Omental fat pad (tissue), 4 donors: Measurements from ENCODE around the gene XYLT2. TPM values are rescaled to one million over a fixed set of nuclear protein-coding genes. Genes with fewer than 3 reads are reported as not detected.

Experiments used
- ATAC-seq: fragments of 150-250 bp; one replicate; pipeline ENCODE4 v1.9.1; 2016; ENCODE audit warnings: mild to moderate bottlenecking, moderate library complexity; ENCODE audit not compliant: low FRiP score
- DNase-seq: peaks from one replicate; pipeline ENCODE4 v3.0.0-alpha.2; 2019; ENCODE audit warnings: low spot score
- total RNA-seq, 4 donors: library from RNA; depleted of rRNA; stranded (reverse); fragments of >200 nt; gene quantifications; one replicate each; pipeline ENCODE4 v1.1.0, GENCODE V29; 2016
- TF ChIP-seq, protein P1 (sequence below), 3 donors: fragments of 450-650 bp; IDR thresholded peaks; one replicate each; pipeline ENCODE4 v1.5.1; 2016 to 2017; ENCODE audit warnings: antibody characterized with exemption in 3 of 3, mild to moderate bottlenecking in 3 of 3, moderate library complexity in 2 of 3

Gene XYLT2
- total RNA-seq, 4 donors from 2014 or later: 8.4 to 23.2 (median 16.5) TPM

DNA sequence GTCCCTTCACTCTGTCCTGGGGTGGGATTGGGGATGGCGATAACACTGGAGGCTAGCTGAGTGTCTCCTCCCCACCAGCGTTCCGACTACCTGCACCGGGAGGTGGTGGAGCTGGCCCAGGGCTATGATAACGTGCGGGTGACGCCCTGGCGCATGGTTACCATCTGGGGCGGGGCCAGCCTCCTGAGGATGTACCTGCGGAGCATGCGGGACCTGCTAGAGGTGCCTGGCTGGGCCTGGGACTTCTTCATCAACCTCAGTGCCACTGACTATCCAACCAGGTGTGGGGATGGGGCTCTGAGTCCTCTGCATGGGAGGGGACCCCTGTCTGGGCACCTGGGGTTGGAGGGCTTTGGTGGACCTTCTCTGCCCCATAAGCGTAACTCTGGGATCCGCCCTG is 8.8 kb downstream of the XYLT2 start:
- ATAC-seq: no peak
- TF ChIP-seq, protein P1, sequence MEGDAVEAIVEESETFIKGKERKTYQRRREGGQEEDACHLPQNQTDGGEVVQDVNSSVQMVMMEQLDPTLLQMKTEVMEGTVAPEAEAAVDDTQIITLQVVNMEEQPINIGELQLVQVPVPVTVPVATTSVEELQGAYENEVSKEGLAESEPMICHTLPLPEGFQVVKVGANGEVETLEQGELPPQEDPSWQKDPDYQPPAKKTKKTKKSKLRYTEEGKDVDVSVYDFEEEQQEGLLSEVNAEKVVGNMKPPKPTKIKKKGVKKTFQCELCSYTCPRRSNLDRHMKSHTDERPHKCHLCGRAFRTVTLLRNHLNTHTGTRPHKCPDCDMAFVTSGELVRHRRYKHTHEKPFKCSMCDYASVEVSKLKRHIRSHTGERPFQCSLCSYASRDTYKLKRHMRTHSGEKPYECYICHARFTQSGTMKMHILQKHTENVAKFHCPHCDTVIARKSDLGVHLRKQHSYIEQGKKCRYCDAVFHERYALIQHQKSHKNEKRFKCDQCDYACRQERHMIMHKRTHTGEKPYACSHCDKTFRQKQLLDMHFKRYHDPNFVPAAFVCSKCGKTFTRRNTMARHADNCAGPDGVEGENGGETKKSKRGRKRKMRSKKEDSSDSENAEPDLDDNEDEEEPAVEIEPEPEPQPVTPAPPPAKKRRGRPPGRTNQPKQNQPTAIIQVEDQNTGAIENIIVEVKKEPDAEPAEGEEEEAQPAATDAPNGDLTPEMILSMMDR (IDR thresholded peaks at IDR 0.05): no peak
- no peak for DNase-seq

DNA sequence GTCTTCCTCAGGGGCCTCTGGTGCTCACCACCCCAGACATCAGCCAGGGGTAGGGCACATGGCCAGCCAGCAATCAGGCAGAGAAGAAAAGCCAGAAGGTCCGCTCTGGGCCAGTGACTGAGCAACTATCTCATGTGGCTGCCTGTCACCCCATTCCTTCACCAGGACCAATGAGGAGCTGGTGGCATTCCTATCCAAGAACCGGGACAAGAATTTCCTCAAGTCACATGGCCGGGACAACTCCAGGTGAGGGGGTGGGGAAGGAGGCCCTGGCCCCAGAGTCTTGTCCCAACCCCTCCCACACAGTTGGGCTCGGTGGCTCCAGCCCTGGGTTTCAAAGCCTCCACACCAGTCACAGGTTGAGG is 9.4 kb downstream of the XYLT2 start:
- ATAC-seq (no peak), DNase-seq (no peak)
- TF ChIP-seq, protein P1 (IDR thresholded peaks at IDR 0.05): no peak

DNA sequence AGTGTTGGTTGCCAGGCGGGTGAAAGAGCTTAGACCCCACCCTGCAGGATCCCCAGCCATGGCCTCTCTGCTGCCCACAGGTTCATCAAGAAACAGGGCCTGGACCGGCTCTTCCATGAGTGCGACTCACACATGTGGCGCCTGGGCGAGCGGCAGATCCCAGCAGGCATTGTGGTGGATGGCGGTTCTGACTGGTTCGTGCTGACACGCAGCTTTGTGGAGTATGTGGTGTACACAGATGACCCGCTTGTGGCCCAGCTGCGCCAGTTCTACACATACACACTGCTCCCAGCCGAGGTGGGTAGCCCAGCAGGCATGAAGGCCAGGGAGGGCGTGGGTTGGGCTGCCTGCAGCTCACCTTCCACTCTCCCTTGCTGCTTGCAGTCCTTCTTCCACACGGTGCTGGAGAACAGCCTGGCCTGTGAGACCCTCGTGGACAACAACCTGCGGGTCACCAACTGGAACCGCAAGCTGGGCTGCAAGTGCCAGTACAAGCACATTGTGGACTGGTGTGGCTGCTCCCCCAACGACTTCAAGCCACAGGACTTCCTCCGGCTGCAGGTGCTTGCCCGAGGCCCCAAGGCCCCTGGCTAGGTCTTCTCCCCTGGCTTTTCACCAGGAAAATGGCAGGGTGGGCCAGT is 9.9 kb downstream of the XYLT2 start:
- no peak for ATAC-seq
- no peak for DNase-seq
- TF ChIP-seq, protein P1 (IDR thresholded peaks at IDR 0.05): no peak

DNA sequence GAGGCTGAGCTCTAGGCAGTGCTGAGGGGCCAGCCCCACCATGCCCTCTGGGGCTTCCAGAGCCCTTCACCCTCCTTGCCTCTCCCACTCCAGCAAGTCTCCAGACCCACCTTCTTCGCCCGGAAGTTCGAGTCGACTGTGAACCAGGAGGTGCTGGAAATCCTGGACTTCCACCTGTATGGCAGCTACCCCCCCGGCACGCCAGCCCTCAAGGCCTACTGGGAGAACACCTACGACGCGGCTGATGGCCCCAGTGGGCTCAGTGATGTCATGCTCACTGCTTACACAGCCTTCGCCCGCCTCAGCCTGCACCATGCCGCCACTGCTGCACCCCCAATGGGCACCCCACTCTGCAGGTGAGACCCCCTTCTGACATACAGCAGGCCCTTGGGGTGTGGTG is 10.5 kb downstream of the XYLT2 start:
- TF ChIP-seq, protein P1 (IDR thresholded peaks at IDR 0.05): no peak
- ATAC-seq (no peak), DNase-seq (no peak)

DNA sequence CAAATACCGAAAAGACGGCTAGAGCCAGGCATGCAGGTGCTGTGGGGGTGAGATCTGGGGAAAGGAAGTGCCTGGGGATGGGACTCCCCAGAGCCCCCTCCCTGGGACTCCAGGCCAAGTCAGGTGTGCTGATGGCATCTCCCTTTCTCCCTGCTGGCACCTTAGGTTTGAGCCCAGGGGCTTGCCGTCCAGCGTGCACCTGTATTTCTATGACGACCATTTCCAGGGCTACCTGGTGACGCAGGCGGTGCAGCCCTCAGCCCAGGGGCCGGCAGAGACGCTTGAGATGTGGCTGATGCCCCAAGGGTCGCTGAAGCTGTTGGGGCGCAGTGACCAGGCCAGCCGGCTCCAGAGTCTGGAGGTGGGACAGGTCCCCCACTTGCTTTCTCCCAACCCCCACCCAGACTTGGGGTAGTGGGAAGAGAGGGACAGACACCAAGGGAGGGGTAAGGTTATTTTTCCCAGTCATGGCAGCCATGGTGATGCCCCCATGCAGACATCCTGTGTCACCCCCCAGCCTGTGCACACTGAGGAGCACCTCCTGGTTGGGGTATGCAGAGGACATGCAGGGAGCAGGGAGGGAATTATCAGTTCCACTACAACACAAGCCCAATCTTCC is 11.1 kb downstream of the XYLT2 start:
- TF ChIP-seq, protein P1 (IDR thresholded peaks at IDR 0.05): no peak
- ATAC-seq (no peak), DNase-seq (no peak)

DNA sequence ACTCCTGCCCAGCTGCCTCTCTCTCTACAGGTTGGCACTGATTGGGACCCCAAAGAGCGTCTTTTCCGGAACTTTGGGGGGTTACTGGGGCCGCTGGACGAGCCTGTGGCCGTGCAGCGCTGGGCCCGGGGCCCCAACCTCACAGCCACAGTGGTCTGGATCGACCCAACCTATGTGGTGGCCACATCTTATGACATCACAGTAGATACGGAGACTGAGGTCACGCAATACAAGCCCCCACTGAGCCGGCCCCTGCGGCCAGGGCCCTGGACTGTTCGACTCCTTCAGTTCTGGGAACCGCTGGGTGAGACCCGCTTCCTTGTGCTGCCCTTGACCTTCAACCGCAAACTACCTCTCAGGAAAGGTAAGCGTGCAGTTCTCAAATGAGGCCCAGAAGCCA is 12.3 kb downstream of the XYLT2 start:
- DNase-seq: no peak
- TF ChIP-seq, protein P1 (IDR thresholded peaks at IDR 0.05): no peak
- ATAC-seq: no peak
